ENCODE data around the gene BMF. TPM values are rescaled to one million over a fixed set of nuclear protein-coding genes. Genes with fewer than 3 reads are reported as not detected.

BMF gene
- total RNA-seq, 1 donor from 2014 or later, result 5.5 TPM

Other genes starting within 250 kb of the BMF start
- gene GPR176, start 188.6 kb downstream of the BMF start, total RNA-seq, result 0.05 TPM in 1 of 2 replicates, not detected in the other
- 28.3 and 28.9 TPM in 2 replicates for gene EIF2AK4, start 174.8 kb downstream of the BMF start, total RNA-seq
- gene SRP14, start 69.7 kb downstream of the BMF start, total RNA-seq, result 171 and 175 TPM in 2 replicates
- gene BUB1B, start 52.2 kb upstream of the BMF start, total RNA-seq, result 74.6 and 86.8 TPM in 2 replicates
- gene PAK6, start 130.2 kb upstream of the BMF start, total RNA-seq, result 0.43 and 0.64 TPM in 2 replicates
- gene ANKRD63, start 174.2 kb upstream of the BMF start, total RNA-seq, result 0.23 TPM in 1 of 2 replicates, not detected in the other
- gene PLCB2, start 199.1 kb upstream of the BMF start, total RNA-seq, result 177 and 192 TPM in 2 replicates
- gene INAFM2, start 214.8 kb upstream of the BMF start, total RNA-seq, result 6.8 and 9.9 TPM in 2 replicates
- 0.66 and 0.86 TPM in 2 replicates for gene CCDC9B, start 232.1 kb upstream of the BMF start, total RNA-seq
- not detected in 2 replicates for gene PHGR1, start 242.2 kb upstream of the BMF start, total RNA-seq
- 0.32 and 0.52 TPM in 2 replicates for gene DISP2, start 249.3 kb upstream of the BMF start, total RNA-seq